Measurements from ENCODE around the gene GNPTAB.

DNA sequence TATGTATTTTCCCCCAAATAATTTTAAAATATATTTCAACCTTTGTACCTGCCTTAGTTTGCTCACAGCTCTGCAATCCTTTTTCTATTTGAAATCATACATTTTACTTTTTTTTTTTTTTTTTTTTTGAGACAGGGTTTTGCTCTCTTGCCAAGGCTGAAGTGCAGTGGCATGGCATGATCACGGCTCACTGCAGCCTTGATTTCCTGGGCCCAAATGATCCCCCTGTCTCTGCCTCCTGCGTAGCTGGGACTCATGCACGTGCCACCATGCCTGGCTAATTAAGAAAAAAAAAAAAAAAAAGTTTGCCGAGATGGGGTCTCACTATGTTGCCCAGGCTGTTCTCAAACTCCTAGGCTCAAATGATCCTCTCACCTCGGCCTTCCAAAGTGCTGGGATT, 90.2 kb downstream of the GNPTAB start:
- TF ChIP-seq, protein P1, sequence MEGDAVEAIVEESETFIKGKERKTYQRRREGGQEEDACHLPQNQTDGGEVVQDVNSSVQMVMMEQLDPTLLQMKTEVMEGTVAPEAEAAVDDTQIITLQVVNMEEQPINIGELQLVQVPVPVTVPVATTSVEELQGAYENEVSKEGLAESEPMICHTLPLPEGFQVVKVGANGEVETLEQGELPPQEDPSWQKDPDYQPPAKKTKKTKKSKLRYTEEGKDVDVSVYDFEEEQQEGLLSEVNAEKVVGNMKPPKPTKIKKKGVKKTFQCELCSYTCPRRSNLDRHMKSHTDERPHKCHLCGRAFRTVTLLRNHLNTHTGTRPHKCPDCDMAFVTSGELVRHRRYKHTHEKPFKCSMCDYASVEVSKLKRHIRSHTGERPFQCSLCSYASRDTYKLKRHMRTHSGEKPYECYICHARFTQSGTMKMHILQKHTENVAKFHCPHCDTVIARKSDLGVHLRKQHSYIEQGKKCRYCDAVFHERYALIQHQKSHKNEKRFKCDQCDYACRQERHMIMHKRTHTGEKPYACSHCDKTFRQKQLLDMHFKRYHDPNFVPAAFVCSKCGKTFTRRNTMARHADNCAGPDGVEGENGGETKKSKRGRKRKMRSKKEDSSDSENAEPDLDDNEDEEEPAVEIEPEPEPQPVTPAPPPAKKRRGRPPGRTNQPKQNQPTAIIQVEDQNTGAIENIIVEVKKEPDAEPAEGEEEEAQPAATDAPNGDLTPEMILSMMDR (IDR thresholded peaks at IDR 0.05; ENCODE audit: low read depth, low read length): no peak
- no peak for TF ChIP-seq EZH2phosphoT487 (IDR thresholded peaks at IDR 0.05; ENCODE audit: low read depth)
